Stimulated activated naive B cell treated with anti-CD40 and anti-IgM and Interleukin-4, amounts not matched to agents 10 μg/mL and 1 μg/mL and 100 μg/mL, for 72 hours (primary cell): Measurements from ENCODE around the gene ITGA6.
A peak's percentile ranks its signal among the peaks of the same experiment; 100 is the strongest.

Experiments
- ATAC-seq, 2 donors: fragments of 150-1000 bp; cut with Tn5 transposase; replicated peaks; 2 replicates each; pipeline ENCODE4 v1.10.0; 2021; ENCODE audit warnings: moderate library complexity in 1 of 2
- DNase-seq: peaks from one replicate; pipeline ENCODE4 v3.0.0; 2021
- H3K27ac Mint-ChIP-seq: one replicate; pipeline ENCODE4 v1.8.0; 2022; ENCODE audit warnings: mild to moderate bottlenecking, mixed read lengths
- H3K27me3 Mint-ChIP-seq, 2 donors: one replicate each; pipeline ENCODE4 v1.8.0; 2022; ENCODE audit warnings: mixed read lengths in 2 of 2
- H3K36me3 Mint-ChIP-seq, 2 donors: one replicate each; pipeline ENCODE4 v1.8.0; 2022; ENCODE audit warnings: mixed read lengths in 2 of 2, mild to moderate bottlenecking in 1 of 2
- H3K4me1 Mint-ChIP-seq, 2 donors: one replicate each; pipeline ENCODE4 v1.8.0; 2022; ENCODE audit warnings: mixed read lengths in 2 of 2, mild to moderate bottlenecking in 1 of 2
- H3K4me3 Mint-ChIP-seq, 2 donors: one replicate each; pipeline ENCODE4 v1.8.0; 2022; ENCODE audit warnings: mild to moderate bottlenecking in 2 of 2, mixed read lengths in 2 of 2, moderate library complexity in 1 of 2
- H3K9me3 Mint-ChIP-seq, 2 donors: one replicate each; pipeline ENCODE4 v1.8.0; 2022; ENCODE audit warnings: mixed read lengths in 2 of 2, mild to moderate bottlenecking in 1 of 2

ITGA6 gene

GRCh38 chr2:172460780-172461201 is 33.4 kb downstream of the ITGA6 start:
- ATAC-seq (no peak), DNase-seq (no peak)
- H3K4me3 Mint-ChIP-seq, result no peak overlapping the region
- H3K9me3 Mint-ChIP-seq, result no peaks in the 10 kb centered on the region
- H3K36me3 Mint-ChIP-seq, result no peaks in the 10 kb centered on the region
- H3K27ac Mint-ChIP-seq, result no peak overlapping the region
- H3K4me1 Mint-ChIP-seq, result peaks cover 28 to 46% of the 10 kb centered on the region in 2 donors
- H3K27me3 Mint-ChIP-seq, result peaks cover 3 to 4% of the 10 kb centered on the region in 2 donors

- no peak overlapping the region for H3K27ac Mint-ChIP-seq
- no peak overlapping the region for H3K4me3 Mint-ChIP-seq
- H3K36me3 Mint-ChIP-seq, result no peaks in the 10 kb centered on the region
- peaks cover 28 to 48% of the 10 kb centered on the region in 2 donors for H3K4me1 Mint-ChIP-seq
- no peaks in the 10 kb centered on the region for H3K9me3 Mint-ChIP-seq
- ATAC-seq (peak; percentile 72 to 76), DNase-seq (peak; percentile 47)
- peaks cover 0 to 4% of the 10 kb centered on the region in 2 donors for H3K27me3 Mint-ChIP-seq
Observed at GRCh38 chr2:172461591-172462372, 34.4 kb downstream of the ITGA6 start.

GRCh38 chr2:172462373-172462848 is 35.0 kb downstream of the ITGA6 start:
- H3K4me1 Mint-ChIP-seq, result peaks cover 28 to 48% of the 10 kb centered on the region in 2 donors
- no peaks in the 10 kb centered on the region for H3K9me3 Mint-ChIP-seq
- ATAC-seq (peak; percentile 30 to 39), DNase-seq (no peak)
- H3K27ac Mint-ChIP-seq, result no peak overlapping the region
- peak overlapping the region in 1 of 2 donors; percentile 11 for H3K4me3 Mint-ChIP-seq
- H3K27me3 Mint-ChIP-seq, result peaks cover 0 to 4% of the 10 kb centered on the region in 2 donors
- no peaks in the 10 kb centered on the region for H3K36me3 Mint-ChIP-seq

- peak overlapping the region in 1 of 2 donors; percentile 11 for H3K4me3 Mint-ChIP-seq
- H3K27me3 Mint-ChIP-seq, result no peaks in the 10 kb centered on the region
- H3K4me1 Mint-ChIP-seq, result peaks cover 28 to 48% of the 10 kb centered on the region in 2 donors
- no peak overlapping the region for H3K27ac Mint-ChIP-seq
- DNase-seq (peak; percentile 14), ATAC-seq (peak; percentile 69 to 74)
- no peaks in the 10 kb centered on the region for H3K36me3 Mint-ChIP-seq
- no peaks in the 10 kb centered on the region for H3K9me3 Mint-ChIP-seq
Observed at GRCh38 chr2:172462849-172463381, 35.5 kb downstream of the ITGA6 start.

- Mint-ChIP-seq H3K36me3 (no peaks in the 10 kb centered on the region), H3K27ac (no peak overlapping the region), H3K27me3 (no peaks in the 10 kb centered on the region), H3K4me1 (peaks cover 28 to 47% of the 10 kb centered on the region in 2 donors), H3K9me3 (no peaks in the 10 kb centered on the region), H3K4me3 (no peak overlapping the region)
- DNase-seq, result no peak
- no peak for ATAC-seq
Observed at GRCh38 chr2:172464400-172465129, 37.2 kb downstream of the ITGA6 start.

GRCh38 chr2:172465417-172466334 is 38.3 kb downstream of the ITGA6 start:
- ATAC-seq (peak; percentile 63 to 72), DNase-seq (peak; percentile 48)
- Mint-ChIP-seq H3K27ac (no peak overlapping the region), H3K27me3 (no peaks in the 10 kb centered on the region), H3K4me1 (peaks cover 28 to 39% of the 10 kb centered on the region in 2 donors), H3K4me3 (no peak overlapping the region), H3K9me3 (no peaks in the 10 kb centered on the region), H3K36me3 (no peaks in the 10 kb centered on the region)

- DNase-seq (no peak), ATAC-seq (no peak)
- no peak overlapping the region for H3K4me3 Mint-ChIP-seq
- no peaks in the 10 kb centered on the region for H3K36me3 Mint-ChIP-seq
- peaks cover 19 to 34% of the 10 kb centered on the region in 2 donors for H3K4me1 Mint-ChIP-seq
- H3K27ac Mint-ChIP-seq, result no peak overlapping the region
- H3K9me3 Mint-ChIP-seq, result no peaks in the 10 kb centered on the region
- H3K27me3 Mint-ChIP-seq, result no peaks in the 10 kb centered on the region
Observed at GRCh38 chr2:172467382-172467781, 40.0 kb downstream of the ITGA6 start.

- no peak overlapping the region for H3K4me3 Mint-ChIP-seq
Observed at GRCh38 chr2:172470958-172471922, 43.9 kb downstream of the ITGA6 start.

GRCh38 chr2:172472446-172473033 is 45.2 kb downstream of the ITGA6 start:
- no peaks in the 10 kb centered on the region for H3K27me3 Mint-ChIP-seq
- DNase-seq, result no peak
- H3K9me3 Mint-ChIP-seq, result no peaks in the 10 kb centered on the region
- H3K4me3 Mint-ChIP-seq, result no peak overlapping the region
- H3K36me3 Mint-ChIP-seq, result no peaks in the 10 kb centered on the region
- H3K27ac Mint-ChIP-seq, result no peak overlapping the region
- H3K4me1 Mint-ChIP-seq, result no peaks in the 10 kb centered on the region
- ATAC-seq, result no peak

More at GRCh38 chr2:172470958-172471922, 43.9 kb downstream of the ITGA6 start:
- Mint-ChIP-seq H3K27me3 (no peaks in the 10 kb centered on the region), H3K4me1 (no peaks in the 10 kb centered on the region), H3K36me3 (no peaks in the 10 kb centered on the region), H3K27ac (no peak overlapping the region), H3K9me3 (no peaks in the 10 kb centered on the region)
- DNase-seq (no peak), ATAC-seq (no peak)

GRCh38 chr2:172473167-172473566 is 45.8 kb downstream of the ITGA6 start:
- Mint-ChIP-seq H3K27ac (no peak overlapping the region), H3K27me3 (no peaks in the 10 kb centered on the region)

GRCh38 chr2:172478353-172478752 is 51.0 kb downstream of the ITGA6 start:
- H3K9me3 Mint-ChIP-seq, result no peaks in the 10 kb centered on the region
- H3K36me3 Mint-ChIP-seq, result no peaks in the 10 kb centered on the region
- no peak overlapping the region for H3K4me3 Mint-ChIP-seq
- H3K4me1 Mint-ChIP-seq, result peaks cover 2 to 11% of the 10 kb centered on the region in 2 donors
- DNase-seq (no peak), ATAC-seq (no peak)
- no peak overlapping the region for H3K27ac Mint-ChIP-seq
- H3K27me3 Mint-ChIP-seq, result no peaks in the 10 kb centered on the region

More at GRCh38 chr2:172473167-172473566, 45.8 kb downstream of the ITGA6 start:
- no peaks in the 10 kb centered on the region for H3K4me1 Mint-ChIP-seq
- H3K36me3 Mint-ChIP-seq, result no peaks in the 10 kb centered on the region
- DNase-seq (no peak), ATAC-seq (no peak)
- no peaks in the 10 kb centered on the region for H3K9me3 Mint-ChIP-seq
- no peak overlapping the region for H3K4me3 Mint-ChIP-seq

- Mint-ChIP-seq H3K36me3 (no peaks in the 10 kb centered on the region), H3K27me3 (no peaks in the 10 kb centered on the region), H3K4me3 (no peak overlapping the region), H3K9me3 (no peaks in the 10 kb centered on the region), H3K27ac (no peak overlapping the region), H3K4me1 (peaks cover 7 to 18% of the 10 kb centered on the region in 2 donors)
- no peak for ATAC-seq
- no peak for DNase-seq
Observed at GRCh38 chr2:172480301-172481218, 53.2 kb downstream of the ITGA6 start.
